Ammon's horn (tissue), 1 donor: Measurements from ENCODE around the gene CDC42EP2.
A peak's percentile ranks its signal among the peaks of the same experiment; 100 is the strongest.

Experiments used
- DNase-seq: peaks from one replicate; pipeline ENCODE4 v3.0.0-alpha.2; 2016; ENCODE audit warnings: low spot score

CDC42EP2 gene

DNA sequence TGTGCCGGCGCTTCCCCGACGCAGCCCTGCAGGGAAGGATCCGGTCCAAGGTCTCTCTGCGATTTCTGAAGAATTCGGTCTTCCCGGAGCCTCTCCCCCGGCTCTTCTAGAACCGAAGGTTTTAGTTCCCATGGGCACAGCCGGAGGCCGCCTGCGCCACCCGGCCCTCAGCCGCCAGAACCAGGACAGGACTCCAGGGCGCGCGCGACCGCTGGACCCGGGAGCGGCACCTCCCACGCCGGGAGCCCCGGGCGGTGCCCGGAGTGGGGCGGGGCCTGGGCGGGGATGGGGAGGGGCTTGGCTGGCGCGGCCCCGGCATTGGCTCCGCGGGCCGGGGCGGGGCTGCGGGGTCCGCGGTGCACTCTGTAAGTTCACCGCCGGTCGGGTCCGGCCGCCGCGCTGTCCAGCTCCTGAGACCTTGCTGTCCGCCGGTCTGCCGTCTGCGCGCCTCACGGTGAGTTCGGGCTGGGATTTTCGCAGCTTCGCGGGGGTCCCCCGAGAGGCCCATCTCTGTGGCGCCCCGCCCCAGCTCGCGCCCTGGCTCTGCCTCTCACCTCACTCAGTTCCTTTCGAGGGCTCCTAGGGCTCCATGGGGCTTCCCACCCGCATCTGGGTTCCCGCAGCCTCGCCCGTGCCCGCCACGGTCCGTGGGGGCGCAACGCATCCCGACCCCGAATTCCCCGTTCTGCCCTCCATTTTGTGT lies at the start of gene CDC42EP2:
Gene CDC42EP2, plus strand, starts transcription at position 366 of the 703 bp plus-strand sequence. CDS start 6,033 bp downstream, outside the sequence.
- DNase-seq, result peak; percentile 91

DNA sequence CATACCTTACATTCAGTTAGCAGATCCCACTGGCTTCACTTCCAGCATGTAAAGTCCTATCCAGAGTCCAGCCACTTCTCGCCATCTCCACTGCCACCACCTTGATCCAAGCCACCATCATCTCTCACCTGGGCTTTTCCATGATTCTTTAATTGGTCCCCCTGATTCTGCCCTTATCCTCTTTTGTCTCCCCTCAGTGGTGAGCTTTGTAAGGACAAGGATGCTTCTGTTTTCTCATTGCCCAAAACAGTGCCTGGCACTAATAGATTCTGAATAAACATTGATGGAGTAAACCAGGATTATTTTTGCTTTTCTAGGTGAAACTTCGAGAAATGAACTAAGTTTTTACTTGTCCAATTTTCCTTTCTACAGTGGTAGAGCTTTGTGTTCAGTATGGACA lies 48.5 kb upstream of the CDC42EP2 start:
- no peak for DNase-seq

- peak; percentile 84 for DNase-seq
These were observed 39.7 kb upstream of the CDC42EP2 start for GRCh38 chr11:65274735-65275682.

GRCh38 chr11:65275906-65276305 lies 38.8 kb upstream of the CDC42EP2 start:
- no peak for DNase-seq

DNA sequence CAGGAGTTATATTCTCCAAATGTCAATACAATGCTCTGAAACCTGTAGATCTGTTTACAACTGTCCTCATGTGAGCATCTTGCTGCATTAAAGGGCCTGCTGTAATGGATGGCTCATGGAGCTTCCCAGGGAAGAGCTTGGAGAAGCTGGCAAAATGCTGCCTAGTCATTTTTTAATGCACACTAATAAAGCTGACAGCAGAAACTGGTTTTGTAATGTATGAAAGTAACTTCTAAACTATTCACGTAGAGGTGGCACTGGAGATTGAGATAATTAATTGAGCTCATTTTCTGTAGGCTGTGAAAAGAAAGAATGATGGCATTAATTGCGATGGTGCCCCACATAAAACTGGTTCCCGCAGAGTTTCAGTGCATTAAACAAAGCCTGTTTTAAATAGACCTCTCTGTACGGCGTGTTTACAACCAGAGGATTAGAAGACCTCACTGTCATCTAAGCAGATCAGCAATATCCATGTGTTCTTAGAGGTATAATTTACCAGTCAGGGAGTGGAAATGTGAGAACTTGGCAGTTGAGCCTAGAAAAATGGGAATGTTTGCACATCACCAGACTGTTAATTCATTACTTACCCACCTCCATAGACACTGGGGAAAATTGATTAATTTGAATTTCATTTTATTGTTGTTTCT lies 36.9 kb upstream of the CDC42EP2 start:
- no peak for DNase-seq

DNA sequence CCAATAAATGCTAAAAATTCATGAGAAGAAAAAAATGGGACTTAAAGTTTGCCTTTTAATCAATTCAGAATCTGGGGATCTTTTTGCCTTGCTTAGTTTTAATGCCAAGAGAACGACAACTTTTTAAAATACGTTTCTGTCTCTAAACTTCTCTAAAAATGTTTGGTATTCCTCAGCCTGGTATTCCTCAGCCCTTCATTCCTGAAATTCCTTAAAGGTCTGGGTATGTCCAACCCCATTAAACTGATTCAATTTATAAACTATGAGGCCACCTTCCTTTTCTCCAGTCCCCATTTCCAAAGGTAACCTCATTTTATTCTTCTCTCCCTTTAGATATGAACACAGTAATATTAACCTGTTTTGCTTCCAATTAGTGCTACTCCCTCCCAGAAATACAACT lies 36.3 kb upstream of the CDC42EP2 start:
- no peak for DNase-seq

- no peak for DNase-seq
These were observed 35.4 kb upstream of the CDC42EP2 start for GRCh38 chr11:65279279-65279678.

- no peak for DNase-seq
These were observed 34.8 kb upstream of the CDC42EP2 start for GRCh38 chr11:65279741-65280440.

- no peak for DNase-seq
These were observed 34.0 kb upstream of the CDC42EP2 start for GRCh38 chr11:65280646-65281045.

DNA sequence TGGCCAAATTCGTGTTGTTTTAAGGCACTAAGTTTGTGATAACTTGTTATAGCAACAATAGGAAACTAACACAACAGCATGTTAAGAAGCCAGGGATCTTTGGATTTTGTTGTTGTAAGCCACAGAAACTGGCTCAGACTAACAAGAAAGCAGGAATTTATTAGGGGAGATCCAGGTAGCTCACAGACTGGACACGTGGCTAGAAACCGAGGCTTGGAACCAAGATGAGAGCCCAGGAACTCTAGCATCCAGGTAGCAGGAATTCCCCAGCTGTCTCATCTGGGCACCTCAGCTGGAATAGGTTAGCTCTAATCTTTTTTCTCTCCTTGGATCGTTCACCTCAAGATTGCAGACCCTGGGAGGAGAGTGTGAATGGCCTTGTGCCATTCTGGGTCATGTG lies 28.0 kb upstream of the CDC42EP2 start:
- no peak for DNase-seq

GRCh38 chr11:65287601-65288000 lies 27.1 kb upstream of the CDC42EP2 start:
- DNase-seq, result no peak

GRCh38 chr11:65288706-65289536 lies 25.7 kb upstream of the CDC42EP2 start:
- peak; percentile 66 for DNase-seq

- peak; percentile 95 for DNase-seq
These were observed 24.1 kb upstream of the CDC42EP2 start for GRCh38 chr11:65290448-65291165.

DNA sequence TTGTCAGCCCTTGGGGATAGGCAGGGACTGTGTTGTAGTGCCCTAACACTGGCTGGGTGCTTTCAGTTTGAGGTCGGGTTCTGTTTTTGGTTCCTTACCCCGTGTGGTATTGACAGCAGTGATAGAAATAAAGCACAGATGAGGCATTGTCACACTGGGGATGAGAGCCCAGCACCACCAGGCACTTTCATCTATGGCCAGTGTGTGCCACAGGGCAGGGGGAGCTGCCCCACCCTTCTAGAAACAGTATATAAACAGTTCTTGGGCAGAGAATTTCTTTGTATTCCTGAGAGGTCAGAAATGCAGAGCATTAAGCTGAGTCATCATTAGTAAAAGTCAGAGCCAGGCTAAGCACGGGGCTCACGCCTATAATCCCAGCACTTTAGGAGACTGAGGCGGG lies 23.1 kb upstream of the CDC42EP2 start:
- DNase-seq, result peak; percentile 96

DNA sequence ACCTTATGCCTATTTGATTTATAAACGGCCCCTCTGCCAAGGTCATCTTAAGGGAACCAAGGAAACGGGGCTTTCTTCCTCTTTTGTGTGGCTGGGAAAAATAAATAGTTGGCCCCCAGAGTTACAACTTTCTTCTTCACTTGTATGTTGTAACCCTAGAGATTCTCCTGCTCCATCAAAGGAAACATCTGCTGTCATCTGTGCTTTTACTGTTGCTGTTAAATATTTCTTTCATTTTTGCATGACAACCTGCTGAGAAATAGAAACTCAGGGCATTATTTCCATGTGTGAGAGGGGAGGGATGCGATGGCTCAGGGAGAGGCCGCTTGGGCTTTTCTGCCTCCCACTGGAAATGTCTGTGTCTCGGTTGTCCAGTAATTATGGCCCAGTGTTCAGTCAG lies 21.8 kb upstream of the CDC42EP2 start:
- DNase-seq, result no peak

GRCh38 chr11:65293909-65294381 lies 20.7 kb upstream of the CDC42EP2 start:
- DNase-seq, result peak; percentile 62

GRCh38 chr11:65295001-65295400 lies 19.7 kb upstream of the CDC42EP2 start:
- DNase-seq, result no peak

DNA sequence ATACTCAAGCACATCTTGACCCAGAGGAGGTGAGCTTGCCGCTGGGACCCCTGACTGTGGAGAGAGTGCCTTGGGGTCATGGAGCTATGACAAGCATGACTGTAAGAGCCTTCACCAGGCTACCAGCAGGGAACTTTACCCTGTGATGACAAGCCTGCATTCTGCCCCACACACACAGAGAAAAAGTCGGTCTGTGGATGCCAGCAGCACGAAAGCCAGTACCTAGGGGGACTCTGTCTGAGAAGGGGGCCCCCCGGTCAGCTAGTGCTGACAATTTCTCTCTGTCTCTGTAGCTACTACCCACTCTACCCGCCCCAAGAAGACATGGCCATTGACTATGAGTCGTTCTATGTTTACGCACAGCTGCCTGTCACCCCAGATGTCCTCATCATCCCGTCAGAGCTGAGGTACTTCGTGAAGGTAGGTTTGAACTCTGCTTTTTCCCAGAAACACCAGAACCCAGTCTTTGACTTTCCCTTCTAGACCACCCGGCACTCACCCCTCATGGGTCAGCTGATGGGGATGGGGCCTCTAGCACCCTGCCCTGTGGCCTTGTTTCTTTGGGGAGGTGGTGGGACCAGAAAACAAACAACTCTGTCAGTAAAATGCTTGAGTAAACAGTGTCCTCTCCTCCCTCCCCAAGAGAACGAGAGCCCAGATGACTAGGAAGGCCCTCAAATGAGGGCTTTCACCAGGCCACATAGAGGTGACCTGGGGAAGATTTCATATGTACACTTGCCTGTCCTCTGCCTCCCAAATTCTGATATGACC lies 18.9 kb upstream of the CDC42EP2 start:
- no peak for DNase-seq

DNA sequence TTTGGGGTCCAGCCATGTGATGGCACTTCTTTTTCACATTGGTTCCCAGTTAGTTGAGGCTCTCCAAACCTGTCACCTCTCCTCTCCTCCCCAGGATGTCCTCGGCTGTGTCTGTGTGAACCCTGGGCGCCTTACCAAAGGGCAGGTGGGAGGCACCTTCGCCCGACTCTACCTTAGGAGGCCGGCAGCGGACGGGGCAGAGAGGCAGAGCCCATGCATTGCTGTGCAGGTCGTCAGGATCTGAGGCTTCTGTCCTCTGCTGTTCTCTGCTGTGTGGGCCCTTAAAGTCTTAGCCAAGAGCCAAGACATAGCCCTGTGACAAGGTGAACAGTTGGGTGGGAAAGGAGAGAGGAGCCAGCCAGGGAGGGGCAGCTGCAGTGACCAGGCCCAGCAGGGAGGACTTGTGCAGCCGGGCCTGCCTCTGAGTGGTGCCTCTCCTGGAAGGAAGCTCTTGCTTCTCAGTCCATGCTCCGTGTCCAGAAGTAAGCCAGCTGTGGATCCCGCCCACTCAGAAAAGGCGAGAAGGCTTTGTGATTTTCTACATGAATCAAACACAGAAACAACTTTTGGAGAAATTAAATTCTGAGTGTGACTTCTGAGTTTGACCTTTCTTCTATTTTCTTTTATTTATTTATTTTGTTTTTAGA lies 17.5 kb upstream of the CDC42EP2 start:
- no peak for DNase-seq
